ENCODE data around the gene AHRR. TPM values are rescaled to one million over a fixed set of nuclear protein-coding genes. Genes with fewer than 3 reads are reported as not detected.
"Not testable (repeated sequence)": the region's sequence is repeated elsewhere in the genome, so short reads cannot be mapped to it uniquely, and the experiment has no call there.

Gene AHRR
- total and polyA plus RNA-seq, 2 donors, result 0.34 to 0.52 TPM

DNA sequence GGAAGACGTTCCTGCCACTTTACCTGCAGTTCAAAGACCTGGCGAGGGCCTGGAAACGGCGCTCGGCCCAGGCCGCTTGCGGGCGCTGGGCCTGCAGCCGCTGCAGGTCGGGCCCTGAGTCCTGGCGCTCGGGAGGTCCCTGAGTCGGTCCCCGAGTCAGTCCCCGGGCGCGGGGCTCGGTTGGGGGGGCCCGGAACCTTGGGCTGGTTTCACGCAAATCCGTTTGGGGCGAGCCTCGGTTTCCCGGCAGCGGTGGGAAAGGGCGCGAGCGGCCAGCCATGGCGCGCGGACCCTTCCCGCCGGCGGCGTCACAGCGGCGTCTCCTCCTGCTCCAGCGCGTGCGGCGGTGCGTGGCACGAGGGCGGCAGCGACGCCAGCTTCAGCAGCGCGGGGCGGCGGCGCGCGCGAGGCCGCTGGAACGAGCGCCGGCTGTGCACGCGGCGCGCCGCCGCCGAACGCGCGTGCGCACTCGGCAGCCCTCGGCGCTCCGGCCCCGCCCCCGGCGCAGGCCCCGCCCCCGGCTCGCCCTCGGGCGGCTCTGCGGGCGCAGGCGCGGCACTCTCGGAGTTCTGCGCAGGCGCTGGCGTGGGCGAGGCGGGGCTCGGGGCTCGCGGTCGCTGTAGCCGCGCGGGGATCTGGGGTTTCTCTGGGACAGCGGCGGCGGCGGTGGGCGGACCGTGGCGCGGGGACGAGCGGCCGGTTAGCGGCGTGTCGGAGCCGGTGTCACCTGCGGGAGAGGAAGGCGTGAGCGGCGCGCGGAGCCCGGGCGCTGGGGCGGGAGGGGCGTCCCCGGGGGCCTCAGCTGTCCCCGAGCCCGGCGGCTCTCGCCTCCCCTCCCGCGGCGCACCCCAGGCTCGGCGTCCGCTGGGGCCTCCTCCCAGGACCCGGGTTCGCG is 151.4 kb downstream of the AHRR start:
- DNase-seq (ENCODE audit: low read depth in 6 of 9, low spot score in 9 of 9), result peak in 8 of 9 donors; percentile 52 to 88 (median 74)
- peak overlapping the region in 1 of 2 donors; percentile 81 for H3K27ac ChIP-seq (ENCODE audit: low read depth in 1 of 2, low read length in 1 of 2)
- WGBS, result under 1% methylated on average over 137 of the region's 137 CpGs

DNA sequence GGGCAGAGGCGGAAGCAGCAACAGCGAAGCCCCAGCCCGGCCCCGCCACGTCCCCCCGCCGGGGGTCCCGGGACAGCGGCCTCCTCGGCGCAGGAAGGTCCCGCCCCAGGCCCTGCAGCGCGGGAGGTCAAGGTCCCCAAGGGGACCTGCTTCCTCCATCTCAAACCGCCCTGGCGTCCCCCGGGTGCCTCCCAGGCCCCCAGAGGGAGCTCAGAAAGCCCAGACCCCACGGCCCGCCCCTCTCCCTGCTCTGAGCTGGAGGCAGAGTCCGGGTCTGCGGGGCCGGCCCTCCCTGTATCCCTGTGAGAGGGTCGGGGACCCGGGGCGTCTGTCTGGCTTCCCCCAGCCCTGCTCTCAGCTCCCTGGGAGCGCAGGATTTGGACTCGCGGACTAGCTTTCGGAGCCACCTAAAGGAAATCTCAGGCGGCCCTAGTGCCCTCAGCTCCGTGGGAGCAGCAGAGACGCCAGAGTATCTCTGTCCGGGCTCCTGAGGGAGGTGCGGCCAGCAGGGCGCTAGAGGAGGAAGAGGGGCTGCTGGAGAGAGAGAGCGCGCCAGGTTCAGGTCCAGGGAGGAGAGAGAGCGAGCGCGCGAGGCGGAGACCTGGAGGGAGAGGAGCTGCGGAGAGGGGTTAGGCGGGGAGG is 152.2 kb downstream of the AHRR start:
- Histone ChIP-seq H3K36me3 (ENCODE audit: control insufficient read depth in 2 of 2, insufficient read depth in 2 of 2, low read length in 1 of 2) (peaks cover 9 to 14% of the 10 kb centered on the region in 2 donors), H3K9me3 (ENCODE audit: control insufficient read depth in 2 of 2, insufficient read depth in 1 of 2, low read length in 1 of 2) (peaks cover 0 to 3% of the 10 kb centered on the region in 2 donors), H3K27ac (ENCODE audit: low read depth in 1 of 2, low read length in 1 of 2) (no peak overlapping the region), H3K27me3 (ENCODE audit: control insufficient read depth in 2 of 2, insufficient read depth in 1 of 2, low read length in 1 of 2) (peaks cover 24 to 37% of the 10 kb centered on the region in 2 donors), H3K4me1 (ENCODE audit: control insufficient read depth in 2 of 2, insufficient read depth in 2 of 2, low read length in 2 of 2) (peaks cover 7 to 20% of the 10 kb centered on the region in 2 donors), H3K4me3 (ENCODE audit: low read length in 2 of 2) (peak overlapping the region; percentile 62 to 87)
- DNase-seq (ENCODE audit: low read depth in 6 of 9, low spot score in 9 of 9), result peak in 4 of 9 donors; percentile 5 to 45 (median 12)
- under 1% methylated on average over 44 of the region's 44 CpGs for WGBS

More for the DNA sequence above, 151.4 kb downstream of the AHRR start:
- Histone ChIP-seq H3K27me3 (ENCODE audit: control insufficient read depth in 2 of 2, insufficient read depth in 1 of 2, low read length in 1 of 2) (peaks cover 24 to 37% of the 10 kb centered on the region in 2 donors), H3K4me3 (ENCODE audit: low read length in 2 of 2) (peak overlapping the region; percentile 62 to 87), H3K9me3 (ENCODE audit: control insufficient read depth in 2 of 2, insufficient read depth in 1 of 2, low read length in 1 of 2) (peaks cover 0 to 3% of the 10 kb centered on the region in 2 donors), H3K36me3 (ENCODE audit: control insufficient read depth in 2 of 2, insufficient read depth in 2 of 2, low read length in 1 of 2) (peaks cover 9 to 17% of the 10 kb centered on the region in 2 donors), H3K4me1 (ENCODE audit: control insufficient read depth in 2 of 2, insufficient read depth in 2 of 2, low read length in 2 of 2) (peaks cover 7 to 20% of the 10 kb centered on the region in 2 donors)

DNA sequence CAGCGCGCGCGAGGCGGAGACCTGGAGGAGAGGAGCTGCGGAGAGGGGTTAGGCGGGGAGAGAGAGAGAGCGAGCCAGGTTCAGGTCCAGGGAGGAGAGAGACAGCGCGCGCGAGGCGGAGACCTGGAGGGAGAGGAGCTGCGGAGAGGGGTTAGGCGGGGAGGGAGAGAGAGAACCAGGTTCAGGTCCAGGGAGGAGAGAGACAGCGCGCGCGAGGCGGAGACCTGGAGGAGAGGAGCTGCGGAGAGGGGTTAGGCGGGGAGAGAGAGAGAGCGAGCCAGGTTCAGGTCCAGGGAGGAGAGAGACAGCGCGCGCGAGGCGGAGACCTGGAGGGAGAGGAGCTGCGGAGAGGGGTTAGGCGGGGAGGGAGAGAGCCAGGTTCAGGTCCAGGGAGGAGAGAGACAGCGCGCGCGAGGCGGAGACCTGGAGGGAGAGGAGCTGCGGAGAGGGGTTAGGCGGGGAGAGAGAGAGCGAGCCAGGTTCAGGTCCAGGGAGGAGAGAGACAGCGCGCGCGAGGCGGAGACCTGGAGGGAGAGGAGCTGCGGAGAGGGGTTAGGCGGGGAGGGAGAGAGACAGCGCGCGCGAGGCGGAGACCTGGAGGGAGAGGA is 152.8 kb downstream of the AHRR start:
- H3K4me1 ChIP-seq (ENCODE audit: control insufficient read depth in 2 of 2, insufficient read depth in 2 of 2, low read length in 2 of 2), result peaks cover 7 to 20% of the 10 kb centered on the region in 2 donors
- H3K27ac ChIP-seq (ENCODE audit: low read depth in 1 of 2, low read length in 1 of 2); H3K9me3 ChIP-seq (ENCODE audit: control insufficient read depth in 2 of 2, insufficient read depth in 1 of 2, low read length in 1 of 2); DNase-seq (ENCODE audit: low read depth in 6 of 9, low spot score in 9 of 9): not testable (repeated sequence)
- WGBS, result 4% methylated on average over 14 of the region's 50 CpGs
- H3K36me3 ChIP-seq (ENCODE audit: control insufficient read depth in 2 of 2, insufficient read depth in 2 of 2, low read length in 1 of 2), result peaks cover 6 to 14% of the 10 kb centered on the region in 2 donors
- peak overlapping the region; percentile 62 to 87 for H3K4me3 ChIP-seq (ENCODE audit: low read length in 2 of 2)
- peaks cover 24 to 37% of the 10 kb centered on the region in 2 donors for H3K27me3 ChIP-seq (ENCODE audit: control insufficient read depth in 2 of 2, insufficient read depth in 1 of 2, low read length in 1 of 2)

DNA sequence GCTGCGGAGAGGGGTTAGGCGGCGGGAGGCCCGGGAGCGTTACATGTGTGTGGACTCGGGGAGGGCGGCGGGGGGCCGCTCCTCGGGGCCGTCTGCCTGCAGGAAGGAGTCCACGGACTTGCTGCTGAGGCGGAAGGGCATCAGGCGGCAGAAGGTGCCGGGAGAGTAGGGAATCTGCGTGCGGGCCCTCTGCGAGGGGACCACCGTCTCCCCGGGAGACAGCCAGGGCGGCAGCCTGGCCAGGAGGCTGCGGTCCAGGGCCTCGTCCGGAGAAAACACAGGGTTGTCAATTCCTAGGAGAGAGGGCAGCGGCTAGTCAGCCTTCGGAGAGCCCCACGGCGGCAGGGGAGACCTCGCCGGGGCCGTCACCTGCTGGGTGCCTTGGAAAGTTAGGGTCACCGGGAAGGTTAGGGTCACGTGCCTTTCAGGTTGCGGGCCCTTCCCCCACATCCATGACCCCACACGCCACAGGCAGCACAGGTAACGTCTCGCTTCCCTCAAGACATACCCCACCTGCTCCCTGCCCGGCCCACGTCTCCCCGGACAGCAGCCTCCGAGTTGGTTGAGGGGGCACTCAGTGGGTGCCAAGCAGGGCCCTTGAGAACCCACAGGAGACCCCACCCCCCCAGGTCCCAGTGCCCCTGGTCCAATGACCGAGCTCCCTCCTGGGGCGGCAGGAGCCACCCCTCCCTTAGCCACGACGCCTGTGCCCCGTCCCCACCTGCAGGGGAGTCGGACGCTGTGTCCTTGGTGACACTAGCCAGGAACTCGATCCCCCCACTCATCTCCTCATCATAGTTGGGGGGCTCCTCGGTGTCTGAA is 153.5 kb downstream of the AHRR start:
- 30% methylated on average over 50 of the region's 50 CpGs for WGBS
- DNase-seq (ENCODE audit: low read depth in 6 of 9, low spot score in 9 of 9), result no peak
- no peak overlapping the region for H3K27ac ChIP-seq (ENCODE audit: low read depth in 1 of 2, low read length in 1 of 2)
- peaks cover 0 to 3% of the 10 kb centered on the region in 2 donors for H3K9me3 ChIP-seq (ENCODE audit: control insufficient read depth in 2 of 2, insufficient read depth in 1 of 2, low read length in 1 of 2)
- peaks cover 24 to 37% of the 10 kb centered on the region in 2 donors for H3K27me3 ChIP-seq (ENCODE audit: control insufficient read depth in 2 of 2, insufficient read depth in 1 of 2, low read length in 1 of 2)
- peaks cover 7 to 20% of the 10 kb centered on the region in 2 donors for H3K4me1 ChIP-seq (ENCODE audit: control insufficient read depth in 2 of 2, insufficient read depth in 2 of 2, low read length in 2 of 2)
- H3K4me3 ChIP-seq (ENCODE audit: low read length in 2 of 2), result peak overlapping the region; percentile 10 to 17
- peaks cover 4 to 9% of the 10 kb centered on the region in 2 donors for H3K36me3 ChIP-seq (ENCODE audit: control insufficient read depth in 2 of 2, insufficient read depth in 2 of 2, low read length in 1 of 2)

DNA sequence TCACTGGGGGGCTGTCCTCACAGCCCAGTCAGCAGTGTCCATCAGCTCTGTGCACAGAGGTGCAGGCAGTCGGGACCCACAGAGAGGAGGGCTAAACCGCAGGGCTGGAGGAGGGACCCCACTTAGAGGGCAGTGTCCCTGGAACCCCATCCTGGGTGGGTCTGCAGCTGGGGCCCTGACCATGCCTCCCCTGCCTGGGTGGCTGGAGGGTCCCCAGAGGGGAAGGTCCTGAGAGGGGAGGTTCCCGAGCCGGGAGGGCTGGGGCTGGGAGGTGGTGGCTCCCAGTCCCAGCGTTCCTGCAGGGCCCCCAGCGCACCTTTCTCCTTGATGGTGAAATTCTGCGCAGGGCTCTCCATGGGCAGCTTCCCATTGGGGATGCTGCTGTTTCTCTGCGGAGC is 154.2 kb downstream of the AHRR start:
- peaks cover 4 to 8% of the 10 kb centered on the region in 2 donors for H3K36me3 ChIP-seq (ENCODE audit: control insufficient read depth in 2 of 2, insufficient read depth in 2 of 2, low read length in 1 of 2)
- H3K27ac ChIP-seq (ENCODE audit: low read depth in 1 of 2, low read length in 1 of 2), result no peak overlapping the region
- DNase-seq (ENCODE audit: low read depth in 6 of 9, low spot score in 9 of 9), result no peak
- no peak overlapping the region for H3K4me3 ChIP-seq (ENCODE audit: low read length in 2 of 2)
- H3K9me3 ChIP-seq (ENCODE audit: control insufficient read depth in 2 of 2, insufficient read depth in 1 of 2, low read length in 1 of 2), result peaks cover 0 to 3% of the 10 kb centered on the region in 2 donors
- peaks cover 7 to 20% of the 10 kb centered on the region in 2 donors for H3K4me1 ChIP-seq (ENCODE audit: control insufficient read depth in 2 of 2, insufficient read depth in 2 of 2, low read length in 2 of 2)
- peaks cover 24 to 37% of the 10 kb centered on the region in 2 donors for H3K27me3 ChIP-seq (ENCODE audit: control insufficient read depth in 2 of 2, insufficient read depth in 1 of 2, low read length in 1 of 2)
- 91% methylated on average over 8 of the region's 8 CpGs for WGBS

DNA sequence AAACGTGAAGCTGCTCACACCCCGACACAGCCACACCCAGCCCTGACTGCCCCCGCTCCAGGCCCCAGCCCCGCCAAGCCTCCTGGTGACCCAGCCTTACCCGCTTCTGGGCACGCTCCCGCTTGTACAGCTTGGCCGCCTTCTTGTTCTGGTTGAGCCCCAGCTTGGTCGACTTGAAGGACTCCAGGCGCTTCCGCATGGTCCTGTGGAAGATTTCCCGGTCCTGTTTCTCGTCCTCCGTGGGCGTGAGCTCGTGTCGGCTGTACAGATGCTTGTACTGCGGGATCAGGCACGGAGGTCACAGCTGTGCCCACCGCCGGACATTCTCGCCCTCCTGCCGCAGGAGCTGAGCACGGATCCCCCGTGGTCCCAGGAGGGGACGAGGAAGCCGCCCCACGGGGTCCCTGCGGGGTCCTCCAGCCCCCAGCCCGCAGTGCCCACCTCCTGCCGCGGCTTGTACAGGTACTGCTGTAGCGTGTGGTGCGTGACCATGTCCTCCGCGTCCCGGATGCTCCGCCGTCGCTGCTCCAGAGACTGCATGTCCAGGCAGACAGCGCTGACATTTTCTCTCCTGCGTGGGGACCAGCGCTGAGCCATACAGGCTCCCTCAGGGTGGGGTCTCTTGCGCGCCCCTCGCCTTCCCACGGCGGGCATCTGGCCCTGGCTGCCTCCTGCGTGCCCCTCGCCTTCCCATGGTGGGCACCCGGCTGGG is 154.7 kb downstream of the AHRR start:
- Histone ChIP-seq H3K27me3 (ENCODE audit: control insufficient read depth in 2 of 2, insufficient read depth in 1 of 2, low read length in 1 of 2) (peaks cover 24 to 39% of the 10 kb centered on the region in 2 donors), H3K4me3 (ENCODE audit: low read length in 2 of 2) (no peak overlapping the region), H3K36me3 (ENCODE audit: control insufficient read depth in 2 of 2, insufficient read depth in 2 of 2, low read length in 1 of 2) (peaks cover 0 to 3% of the 10 kb centered on the region in 2 donors), H3K4me1 (ENCODE audit: control insufficient read depth in 2 of 2, insufficient read depth in 2 of 2, low read length in 2 of 2) (peaks cover 7 to 19% of the 10 kb centered on the region in 2 donors), H3K27ac (ENCODE audit: low read depth in 1 of 2, low read length in 1 of 2) (no peak overlapping the region), H3K9me3 (ENCODE audit: control insufficient read depth in 2 of 2, insufficient read depth in 1 of 2, low read length in 1 of 2) (peaks cover 0 to 2% of the 10 kb centered on the region in 2 donors)
- no peak for DNase-seq (ENCODE audit: low read depth in 6 of 9, low spot score in 9 of 9)
- 94% methylated on average over 51 of the region's 51 CpGs for WGBS

DNA sequence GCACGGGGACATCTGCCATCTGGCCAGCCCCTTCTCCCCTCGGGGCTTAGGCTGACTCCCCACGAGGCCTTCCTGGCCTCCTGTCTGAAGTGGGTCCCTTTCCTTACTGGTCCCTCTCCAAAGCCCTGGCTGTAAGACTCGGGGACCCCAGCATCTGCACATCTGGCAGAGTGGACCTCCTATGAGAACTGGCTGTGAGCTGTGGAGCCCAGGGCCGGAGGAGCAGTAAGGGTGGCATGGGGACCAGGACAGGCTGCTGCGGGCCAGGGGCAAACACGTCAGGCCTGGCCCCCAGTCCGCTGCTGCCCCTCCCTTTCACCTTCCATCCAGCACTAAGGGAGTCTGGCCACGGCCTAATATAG is 155.3 kb downstream of the AHRR start:
- WGBS, result 82% methylated on average over 9 of the region's 9 CpGs
- Histone ChIP-seq H3K4me1 (ENCODE audit: control insufficient read depth in 2 of 2, insufficient read depth in 2 of 2, low read length in 2 of 2) (peaks cover 6 to 14% of the 10 kb centered on the region in 2 donors), H3K27ac (ENCODE audit: low read depth in 1 of 2, low read length in 1 of 2) (no peak overlapping the region), H3K9me3 (ENCODE audit: control insufficient read depth in 2 of 2, insufficient read depth in 1 of 2, low read length in 1 of 2) (no peaks in the 10 kb centered on the region), H3K36me3 (ENCODE audit: control insufficient read depth in 2 of 2, insufficient read depth in 2 of 2, low read length in 1 of 2) (no peaks in the 10 kb centered on the region), H3K4me3 (ENCODE audit: low read length in 2 of 2) (no peak overlapping the region), H3K27me3 (ENCODE audit: control insufficient read depth in 2 of 2, insufficient read depth in 1 of 2, low read length in 1 of 2) (peaks cover 24 to 40% of the 10 kb centered on the region in 2 donors)
- no peak for DNase-seq (ENCODE audit: low read depth in 6 of 9, low spot score in 9 of 9)

DNA sequence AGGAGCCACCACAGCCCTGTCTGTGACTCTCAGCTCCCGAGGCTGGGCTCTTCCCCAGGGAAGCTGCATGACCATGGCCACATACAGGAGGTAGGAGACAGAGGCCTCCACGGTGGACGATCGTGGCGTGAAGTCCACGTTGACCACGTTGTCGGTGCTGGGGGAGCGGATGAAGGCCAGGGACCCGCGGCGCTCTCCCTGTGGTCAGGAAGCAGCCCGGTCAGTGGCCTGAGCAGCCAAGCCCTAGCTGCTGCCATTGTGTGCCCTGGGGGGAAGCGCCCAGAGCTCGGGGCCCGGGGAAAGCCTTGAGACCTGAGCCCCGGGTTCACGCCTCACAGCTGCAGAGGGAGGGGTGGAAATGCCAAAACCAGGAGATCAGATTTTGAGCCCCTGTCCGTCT is 155.7 kb downstream of the AHRR start:
- Histone ChIP-seq H3K4me3 (ENCODE audit: low read length in 2 of 2) (no peak overlapping the region), H3K9me3 (ENCODE audit: control insufficient read depth in 2 of 2, insufficient read depth in 1 of 2, low read length in 1 of 2) (no peaks in the 10 kb centered on the region), H3K27ac (ENCODE audit: low read depth in 1 of 2, low read length in 1 of 2) (no peak overlapping the region), H3K4me1 (ENCODE audit: control insufficient read depth in 2 of 2, insufficient read depth in 2 of 2, low read length in 2 of 2) (peaks cover 3 to 9% of the 10 kb centered on the region in 2 donors), H3K27me3 (ENCODE audit: control insufficient read depth in 2 of 2, insufficient read depth in 1 of 2, low read length in 1 of 2) (peaks cover 27 to 40% of the 10 kb centered on the region in 2 donors), H3K36me3 (ENCODE audit: control insufficient read depth in 2 of 2, insufficient read depth in 2 of 2, low read length in 1 of 2) (no peaks in the 10 kb centered on the region)
- DNase-seq (ENCODE audit: low read depth in 6 of 9, low spot score in 9 of 9), result no peak
- 81% methylated on average over 19 of the region's 19 CpGs for WGBS

Data from thymus (tissue), 11 donors.